HG03460 (cell line): Measurements from ENCODE around the gene JMY.
"Not testable (repeated sequence)": the region's sequence is repeated elsewhere in the genome, so short reads cannot be mapped to it uniquely, and the experiment has no call there.

Source experiments
- ATAC-seq: cut with Tn5 transposase; IDR thresholded peaks from one replicate; pipeline ENCODE4 v1.9.1; 2021; ENCODE audit not compliant: unreplicated experiment

Gene JMY

DNA sequence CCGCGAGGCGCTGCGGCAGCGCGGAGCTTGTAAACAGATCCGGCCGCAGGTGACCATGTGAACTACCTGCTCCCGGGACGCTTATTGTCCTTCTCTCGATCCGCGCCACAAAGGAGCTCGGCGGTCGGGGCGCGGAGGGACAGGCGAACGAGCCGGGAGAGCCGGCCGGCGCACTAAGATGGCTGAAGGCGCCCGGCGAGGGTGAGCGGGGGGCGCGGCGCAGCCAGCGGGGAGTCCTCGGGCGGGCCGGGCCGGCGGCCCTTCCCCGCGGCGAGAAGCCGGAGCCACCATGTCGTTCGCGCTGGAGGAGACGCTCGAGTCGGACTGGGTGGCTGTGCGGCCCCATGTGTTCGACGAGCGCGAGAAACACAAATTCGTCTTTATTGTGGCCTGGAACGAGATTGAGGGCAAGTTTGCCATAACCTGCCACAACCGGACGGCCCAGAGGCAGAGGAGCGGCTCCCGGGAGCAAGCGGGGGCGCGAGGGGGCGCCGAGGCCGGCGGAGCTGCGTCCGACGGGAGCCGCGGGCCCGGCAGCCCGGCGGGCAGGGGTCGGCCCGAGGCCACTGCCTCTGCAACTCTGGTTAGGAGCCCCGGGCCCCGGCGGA, 535 bp downstream of the JMY start:
- ATAC-seq, result peak; percentile 26

DNA sequence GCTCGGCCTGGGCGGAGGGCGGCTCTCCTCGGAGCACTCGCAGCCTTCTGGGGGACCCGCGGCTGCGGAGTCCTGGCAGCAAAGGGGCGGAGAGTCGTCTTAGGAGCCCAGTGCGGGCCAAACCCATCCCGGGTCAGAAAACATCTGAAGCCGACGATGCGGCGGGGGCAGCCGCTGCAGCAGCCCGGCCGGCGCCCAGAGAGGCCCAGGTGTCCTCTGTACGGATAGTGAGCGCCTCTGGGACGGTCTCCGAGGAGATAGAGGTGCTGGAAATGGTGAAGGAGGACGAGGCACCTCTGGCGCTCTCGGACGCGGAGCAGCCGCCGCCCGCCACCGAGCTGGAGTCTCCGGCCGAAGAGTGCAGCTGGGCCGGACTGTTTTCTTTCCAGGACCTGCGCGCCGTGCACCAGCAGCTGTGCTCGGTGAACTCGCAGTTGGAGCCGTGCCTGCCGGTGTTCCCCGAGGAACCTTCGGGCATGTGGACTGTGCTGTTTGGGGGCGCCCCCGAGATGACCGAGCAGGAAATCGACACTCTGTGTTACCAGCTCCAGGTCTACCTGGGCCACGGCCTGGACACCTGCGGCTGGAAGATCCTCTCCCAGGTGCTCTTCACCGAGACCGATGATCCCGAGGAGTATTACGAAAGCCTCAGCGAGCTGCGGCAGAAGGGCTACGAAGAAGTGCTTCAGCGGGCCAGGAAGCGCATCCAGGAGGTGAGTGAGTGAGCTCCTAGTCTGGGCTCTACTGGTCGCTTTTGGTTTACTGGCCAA, 1.2 kb downstream of the JMY start:
- ATAC-seq, result peak; percentile 22

DNA sequence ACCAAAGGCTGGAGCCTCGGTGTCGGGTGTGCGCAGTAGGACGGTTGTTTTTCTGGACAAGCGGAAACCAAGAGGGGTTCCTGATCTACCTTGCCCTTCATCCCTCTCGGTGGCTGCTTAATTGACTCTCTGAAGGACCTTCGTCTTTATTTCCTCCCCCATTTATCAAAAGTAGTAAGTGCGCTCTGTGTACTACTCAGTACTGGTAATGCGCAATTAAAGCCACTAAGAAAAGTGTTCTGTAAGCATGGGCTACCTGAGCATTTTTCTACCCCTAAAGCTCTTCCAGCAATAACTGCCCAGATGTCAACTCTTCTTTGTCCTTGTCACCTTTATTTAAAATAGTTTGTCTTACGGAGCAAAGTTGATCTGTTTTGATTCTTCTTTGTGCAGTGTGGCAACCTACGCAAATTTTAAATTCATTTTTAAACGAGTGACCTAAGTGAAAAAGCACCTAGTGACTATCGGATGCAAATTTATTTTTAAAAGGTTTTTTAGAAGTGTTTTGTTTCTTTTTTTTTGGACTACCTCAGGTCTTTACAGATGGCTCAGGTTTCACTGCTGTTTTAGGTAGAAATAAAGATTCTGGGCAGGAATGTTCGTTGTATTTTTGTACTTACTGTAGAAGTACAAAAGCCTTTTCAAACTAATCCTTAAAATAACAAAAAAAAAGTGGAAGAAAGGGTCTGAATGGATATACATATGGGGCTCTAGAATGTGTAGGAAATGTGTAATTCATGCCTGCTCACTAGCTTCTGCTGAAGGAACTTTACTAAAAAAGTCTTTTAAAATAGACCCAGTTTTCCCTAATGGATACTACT, 2.0 kb downstream of the JMY start:
- ATAC-seq, result no peak

DNA sequence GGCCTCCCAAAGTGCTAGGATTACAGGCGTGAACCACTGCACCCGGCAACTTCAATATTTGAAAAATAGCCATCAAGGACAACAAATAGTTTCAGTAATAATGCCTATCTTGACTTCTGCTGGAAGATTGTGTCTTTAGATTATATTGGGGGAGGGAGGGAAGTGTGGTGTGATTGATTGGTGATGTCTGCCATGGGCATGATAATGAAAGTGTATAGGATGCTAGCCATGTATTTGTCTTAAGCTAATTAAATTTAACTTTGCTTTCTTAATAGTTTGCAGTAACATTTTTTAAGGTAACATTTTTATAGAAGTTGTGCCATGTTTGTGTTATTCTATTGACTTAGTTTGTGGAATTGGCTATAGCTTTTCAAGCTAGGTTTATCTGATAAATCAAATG, 4.6 kb downstream of the JMY start:
- no peak for ATAC-seq

DNA sequence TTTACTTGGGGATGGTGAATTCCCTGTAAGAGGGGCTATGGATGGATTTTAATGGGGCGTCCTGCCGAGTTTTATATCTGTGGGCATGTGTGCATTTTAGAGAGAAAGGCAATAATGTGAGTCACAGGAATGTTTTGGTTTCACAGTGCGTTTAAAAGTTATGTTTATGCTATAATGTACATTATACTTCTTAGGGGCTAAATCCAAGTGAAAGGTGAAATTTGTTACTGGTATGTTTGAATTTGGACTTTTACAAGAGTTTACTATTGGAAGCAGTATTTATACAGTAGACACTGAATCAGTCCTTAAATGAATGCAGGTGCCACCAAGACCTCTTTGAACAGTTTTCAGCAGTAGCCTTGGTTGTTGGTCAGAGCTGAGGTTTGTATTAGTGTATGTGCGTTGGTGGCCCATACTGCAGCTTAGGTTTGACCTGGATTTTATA, 5.6 kb downstream of the JMY start:
- no peak for ATAC-seq

DNA sequence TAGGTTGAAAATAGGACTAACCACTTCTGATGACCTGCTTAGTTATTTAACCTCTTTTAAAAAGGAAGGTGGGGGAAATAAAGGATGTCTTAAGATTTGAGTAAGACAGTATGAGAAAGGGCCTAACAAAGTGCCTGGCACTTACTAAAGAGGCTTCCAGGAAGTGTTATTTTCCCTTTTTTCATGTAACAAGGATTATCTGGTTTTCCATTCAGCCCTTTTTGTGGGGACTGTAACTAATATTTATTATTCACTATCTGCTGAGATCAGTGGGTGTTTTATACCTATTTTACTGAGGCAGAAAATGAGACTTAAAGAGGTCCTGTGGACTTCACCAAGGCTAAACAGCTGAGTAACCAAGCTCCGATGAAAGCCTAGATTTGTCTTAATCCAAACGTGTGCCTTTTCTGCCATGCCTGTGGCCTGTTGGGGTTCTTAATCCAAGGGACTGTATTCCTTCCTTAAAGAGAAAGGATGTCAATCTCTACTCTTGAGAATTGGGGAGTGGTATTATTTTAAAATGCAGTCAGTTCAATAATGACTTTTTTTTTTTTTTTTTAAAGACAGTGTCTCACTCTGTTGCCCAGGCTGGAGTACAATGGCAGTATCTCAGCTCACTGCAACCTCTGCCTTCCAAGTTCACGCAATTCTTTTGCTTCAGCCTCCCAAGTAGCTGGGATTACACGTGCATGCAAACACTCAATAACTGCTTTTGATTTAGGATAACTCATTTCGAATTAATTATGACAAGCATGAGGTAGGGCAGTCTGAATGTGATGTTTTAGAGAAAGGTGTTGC, 6.5 kb downstream of the JMY start:
- ATAC-seq, result no peak

DNA sequence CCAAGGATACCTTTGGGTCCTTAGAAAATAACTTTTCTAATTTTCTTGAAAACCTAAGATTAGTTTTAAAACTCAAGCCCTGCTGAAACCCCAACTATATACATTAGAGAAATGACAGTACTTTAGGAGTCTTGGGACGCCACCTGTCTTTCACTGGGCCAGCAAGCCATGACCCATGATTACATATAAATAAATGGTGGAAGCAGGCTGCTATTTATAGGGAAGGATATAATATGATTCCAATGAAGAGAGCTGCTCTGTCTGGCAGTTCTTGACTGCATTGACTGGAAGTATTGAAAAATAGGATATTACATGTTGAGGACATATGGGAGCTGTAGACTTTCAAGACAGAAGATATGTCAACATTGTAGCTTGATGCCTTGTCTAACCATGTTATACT, 7.3 kb downstream of the JMY start:
- no peak for ATAC-seq

DNA sequence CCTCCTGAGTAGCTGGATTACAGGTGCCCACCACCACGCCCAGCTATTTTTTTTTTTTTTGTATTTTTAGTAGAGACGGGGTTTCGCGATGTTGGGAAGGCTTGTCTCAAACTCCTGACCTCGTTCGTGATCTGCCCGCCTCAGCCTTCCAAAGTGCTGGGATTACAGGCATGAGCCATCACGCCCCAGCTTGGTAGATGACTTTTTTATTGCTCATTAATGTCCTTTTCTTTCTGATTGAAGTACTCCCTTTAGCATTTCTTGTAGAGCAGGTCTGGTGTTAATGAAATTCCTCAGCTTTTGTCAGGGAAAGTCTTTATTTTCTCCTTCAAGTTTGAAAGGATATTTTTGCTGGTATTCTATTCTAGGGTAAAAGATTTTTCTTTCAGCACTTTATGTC, 18.1 kb downstream of the JMY start:
- ATAC-seq, result not testable (repeated sequence)

DNA sequence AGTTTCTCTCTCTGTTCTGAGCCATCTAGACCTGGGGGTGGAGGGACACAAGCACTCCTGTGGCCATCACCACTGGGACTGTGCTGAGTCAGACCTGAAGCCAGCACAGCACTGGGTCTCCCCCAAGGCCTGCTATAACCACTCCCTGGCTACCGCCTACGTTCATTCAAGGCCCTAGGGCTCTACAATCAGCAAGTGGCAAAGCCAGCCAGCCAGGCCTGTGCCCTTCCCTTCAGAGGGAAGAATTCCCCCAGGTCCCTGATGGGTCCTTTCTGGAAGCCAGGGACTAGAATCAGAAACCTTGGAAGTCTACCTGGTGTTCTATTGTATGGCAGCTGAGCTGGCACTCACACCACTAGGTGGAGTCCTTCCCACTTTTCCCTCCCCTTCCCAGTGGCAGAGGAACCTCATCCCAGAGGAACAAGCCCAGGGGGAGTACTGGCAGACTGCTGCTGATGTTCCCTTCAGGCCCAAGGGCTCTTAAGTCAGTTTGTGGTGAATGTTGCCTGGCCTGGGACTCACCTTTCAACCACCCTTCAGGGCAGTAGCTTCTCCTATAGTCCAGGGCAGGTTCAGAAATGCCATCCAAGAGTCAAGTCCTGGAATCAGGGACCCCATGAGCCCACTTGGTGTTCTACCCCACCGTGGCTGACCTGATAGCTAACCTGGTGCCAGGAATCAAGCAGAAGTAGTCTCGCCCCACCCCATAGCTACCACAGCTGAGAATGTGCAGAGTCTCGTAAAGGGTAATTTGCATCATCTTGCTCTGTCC, 20.0 kb downstream of the JMY start:
- peak; percentile 52 for ATAC-seq

DNA sequence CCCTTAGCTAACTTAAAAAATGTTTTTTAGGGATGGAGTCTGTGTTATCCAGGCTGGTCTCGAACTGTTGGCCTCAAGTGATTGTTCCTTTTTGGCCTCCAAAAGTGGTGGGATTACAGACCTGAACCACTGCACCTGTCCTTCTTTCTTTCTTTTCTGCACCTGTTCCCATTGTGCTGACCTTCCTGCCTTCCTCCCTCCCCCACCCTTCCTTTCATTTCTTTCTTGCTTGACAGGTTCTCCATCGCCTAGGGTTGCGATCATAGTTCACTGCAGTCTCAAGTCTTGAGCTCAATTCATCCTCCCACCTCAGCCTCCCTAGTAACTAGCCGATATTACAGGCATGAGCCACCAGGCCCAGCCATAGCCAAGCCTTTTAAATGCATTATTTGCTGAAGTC, 20.6 kb downstream of the JMY start:
- no peak for ATAC-seq

DNA sequence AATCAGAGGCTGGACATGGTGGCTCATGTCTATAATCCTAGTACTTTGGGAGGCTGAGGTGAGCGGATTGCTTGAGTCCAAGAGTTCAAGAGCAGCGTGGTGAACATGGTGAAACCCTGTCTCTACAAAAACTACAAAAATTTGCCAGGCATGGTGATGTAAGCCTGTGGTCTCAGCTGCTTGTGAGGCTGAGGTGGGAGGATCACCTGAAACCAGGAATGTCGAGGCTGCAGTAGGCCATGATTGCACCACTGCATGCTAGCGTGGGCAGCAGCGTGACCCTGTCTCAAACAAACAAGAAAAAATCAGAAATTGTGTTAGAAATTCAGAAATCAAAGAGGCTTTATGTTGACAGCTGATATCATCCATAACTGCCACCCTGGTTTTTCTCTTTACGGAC, 21.4 kb downstream of the JMY start:
- ATAC-seq, result no peak

DNA sequence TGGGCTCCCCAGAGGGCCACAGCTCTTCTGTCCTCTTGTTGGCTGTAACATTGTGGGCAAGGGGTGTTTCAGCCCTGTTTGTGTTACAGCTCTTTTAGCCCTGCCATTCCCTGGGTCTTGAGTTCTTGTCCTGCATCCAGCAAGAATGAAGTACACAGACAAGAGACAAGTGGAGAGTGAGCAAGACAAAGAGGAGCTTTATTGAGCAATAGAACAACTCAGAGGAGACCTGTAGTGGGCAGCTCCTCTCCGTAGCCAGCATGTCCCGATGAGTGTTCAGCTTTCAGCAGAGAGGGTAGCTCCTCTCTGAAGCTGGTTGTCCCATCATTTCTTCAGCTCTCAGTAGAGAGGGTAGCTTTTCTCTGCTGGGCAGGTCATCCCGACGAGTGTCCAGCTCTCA, 22.9 kb downstream of the JMY start:
- ATAC-seq, result no peak

DNA sequence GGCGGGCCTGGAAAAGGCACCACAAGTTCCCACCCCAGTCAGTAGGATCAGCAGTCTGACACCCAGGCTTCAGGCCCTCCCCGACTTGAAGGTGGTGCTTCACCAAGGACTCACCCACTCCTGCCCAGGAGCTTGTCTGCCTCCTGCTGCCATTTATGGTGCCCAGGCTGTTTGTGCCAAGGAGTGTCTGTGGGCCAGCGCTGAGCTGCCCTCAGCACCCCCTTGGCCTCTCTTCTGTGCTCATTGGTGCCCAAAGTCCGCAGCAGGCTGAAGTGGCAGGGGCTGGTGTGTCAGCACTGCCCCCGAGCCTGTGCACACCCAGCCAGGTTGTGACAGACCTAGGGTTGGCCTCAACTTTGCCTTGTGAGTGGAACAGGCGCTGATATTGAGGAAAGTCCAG, 23.5 kb downstream of the JMY start:
- no peak for ATAC-seq

DNA sequence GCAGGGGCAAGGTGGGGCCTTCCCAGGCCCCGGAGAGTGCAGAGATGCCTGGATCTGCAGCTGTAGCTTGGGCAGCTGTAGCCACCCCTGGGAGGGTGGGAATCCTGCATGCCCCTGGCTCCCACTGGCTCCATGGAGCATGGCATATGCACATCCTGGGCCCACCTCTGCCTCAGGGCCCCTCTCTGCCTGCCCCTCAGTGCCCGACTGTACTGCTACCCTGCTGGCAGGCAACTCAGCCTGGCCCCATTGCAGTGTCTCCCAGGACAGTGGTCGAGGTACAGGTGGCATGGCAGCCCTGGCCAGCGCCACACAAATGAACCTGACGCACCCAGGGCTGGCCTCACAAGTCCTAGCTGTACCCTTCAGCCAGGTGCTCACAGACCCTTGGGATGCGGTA, 23.9 kb downstream of the JMY start:
- ATAC-seq, result no peak

DNA sequence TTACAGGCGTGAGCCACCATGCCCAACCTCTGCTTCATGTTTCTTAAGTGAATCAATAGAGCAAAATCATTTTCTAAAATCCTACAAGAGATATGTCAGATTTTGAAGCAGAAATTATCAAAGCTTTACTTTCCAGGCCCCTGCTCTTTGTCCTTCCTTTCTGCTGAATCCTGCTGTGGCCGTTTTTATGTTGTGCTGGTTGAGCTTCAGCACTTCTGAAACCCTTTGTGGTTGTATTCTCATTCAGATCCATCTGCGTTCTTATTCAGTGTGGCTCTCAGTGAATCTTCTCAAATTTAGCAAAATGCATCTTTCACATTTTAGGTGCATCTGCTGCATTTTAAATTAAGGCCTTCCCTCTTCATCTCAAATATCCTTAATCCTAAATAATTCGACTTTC, 26.0 kb downstream of the JMY start:
- no peak for ATAC-seq

DNA sequence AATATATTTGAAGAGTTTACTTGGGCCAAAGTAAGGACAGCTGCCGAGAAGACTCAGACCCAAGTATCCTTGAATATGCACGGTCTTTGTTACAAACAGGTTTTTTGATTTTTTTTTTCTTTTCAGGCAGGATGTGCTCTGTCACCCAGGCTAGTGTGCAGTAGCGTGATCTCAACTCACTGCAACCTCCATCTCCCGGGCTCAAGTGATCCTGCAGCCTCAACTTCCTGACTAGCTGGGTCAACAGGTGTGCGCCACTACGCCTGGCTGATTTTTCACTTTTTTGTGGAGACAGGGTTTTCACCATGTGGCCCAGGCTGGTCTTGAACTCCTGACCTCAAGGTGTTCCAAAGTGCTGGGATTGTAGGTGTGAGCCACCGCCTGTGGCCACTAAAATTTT, 27.4 kb downstream of the JMY start:
- ATAC-seq, result no peak

DNA sequence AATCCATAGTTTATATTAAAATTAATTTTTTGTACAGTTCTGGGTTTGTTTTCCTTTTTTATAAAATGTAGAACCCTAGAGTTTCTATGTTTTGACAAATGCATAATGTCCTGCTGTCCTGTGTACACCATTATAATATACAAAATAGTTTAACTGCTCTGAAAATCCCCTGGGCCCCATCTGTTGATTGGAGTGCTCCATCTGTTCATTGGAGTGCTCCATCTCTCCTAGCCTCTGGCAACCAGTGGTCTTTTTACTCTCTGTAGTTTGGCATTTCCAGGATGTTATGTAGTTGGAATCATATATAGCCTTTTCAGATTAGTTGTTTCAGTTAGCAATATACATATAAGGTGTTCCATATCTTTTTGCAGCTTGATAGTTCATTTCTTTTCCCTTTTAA, 31.2 kb downstream of the JMY start:
- no peak for ATAC-seq

DNA sequence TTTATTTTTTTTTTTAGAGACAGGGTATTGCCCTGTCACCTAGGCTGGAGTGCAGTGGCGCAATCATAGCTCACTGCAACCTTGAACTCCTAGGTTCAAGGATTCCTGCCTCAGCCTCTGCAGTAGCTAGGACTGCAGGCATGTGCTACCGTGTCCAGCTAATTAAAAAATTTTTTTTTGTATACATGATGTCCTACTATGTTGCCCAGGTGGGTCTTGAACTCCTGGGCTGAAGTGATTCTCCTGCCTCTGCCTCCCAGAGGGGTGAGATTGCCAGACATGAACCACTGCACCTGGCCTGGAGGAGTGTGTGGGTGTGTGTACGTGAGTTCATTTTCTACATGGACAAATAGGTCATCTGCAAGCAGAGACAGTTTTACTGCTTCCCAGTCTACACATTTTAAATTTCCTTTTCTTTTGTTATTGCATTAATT, 33.8 kb downstream of the JMY start:
- no peak for ATAC-seq

DNA sequence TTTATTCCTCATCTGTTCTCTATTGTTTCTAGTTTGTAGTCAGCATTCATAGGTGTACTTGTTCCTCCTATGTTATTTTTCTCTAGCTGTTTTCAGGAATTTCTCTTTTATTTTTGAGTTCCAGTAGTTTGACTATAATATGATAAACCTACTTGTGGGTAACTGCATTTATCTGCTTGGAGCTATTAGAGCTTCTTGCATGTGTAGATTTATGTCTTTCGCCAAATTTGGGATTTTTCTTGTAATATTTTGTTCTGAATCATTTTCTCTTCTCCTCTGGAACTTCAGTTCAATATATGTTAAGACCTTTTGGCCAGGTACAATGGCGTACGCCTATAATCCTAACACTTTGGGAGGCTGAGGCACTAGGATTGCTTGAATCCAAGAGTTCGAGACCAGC, 37.4 kb downstream of the JMY start:
- ATAC-seq, result no peak

DNA sequence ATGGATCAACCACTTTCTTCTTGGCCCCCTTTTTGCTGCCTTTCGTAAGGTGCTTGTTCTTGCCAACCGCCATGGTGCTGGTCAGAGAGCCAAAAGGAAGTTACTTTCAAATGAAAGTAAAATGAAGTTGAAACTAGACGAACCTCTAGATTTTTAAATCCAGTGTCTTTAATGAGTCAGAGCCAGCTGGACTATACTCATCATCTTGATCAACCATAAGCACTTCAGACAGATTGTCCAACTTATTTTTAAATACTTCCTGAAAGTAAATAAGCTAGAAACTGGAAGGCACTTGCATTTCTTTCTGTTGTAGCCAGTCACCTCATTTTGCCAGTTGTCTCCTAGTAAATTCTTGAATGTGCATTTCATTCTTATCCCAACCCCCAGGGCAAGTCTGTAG, 48.9 kb downstream of the JMY start:
- ATAC-seq, result no peak
